A549 (cell line): ENCODE data around the gene TEX51.

ENCODE experiments used
- CHD2 ChIP-seq: fragments of 150-350 bp; IDR thresholded peaks from 2 replicates; pipeline ENCODE4 v1.6.1; 2014; ENCODE audit warnings: low read length; ENCODE audit not compliant: partially characterized antibody
- CTCF ChIP-seq: fragments of >200 bp; sonication (Bioruptor Twin); formaldehyde crosslinking; IDR thresholded peaks from 3 replicates; pipeline ENCODE4 v1.5.1; 2016
- MAX ChIP-seq: IDR thresholded peaks from 2 replicates; pipeline ENCODE4 v1.6.1; 2012

DNA sequence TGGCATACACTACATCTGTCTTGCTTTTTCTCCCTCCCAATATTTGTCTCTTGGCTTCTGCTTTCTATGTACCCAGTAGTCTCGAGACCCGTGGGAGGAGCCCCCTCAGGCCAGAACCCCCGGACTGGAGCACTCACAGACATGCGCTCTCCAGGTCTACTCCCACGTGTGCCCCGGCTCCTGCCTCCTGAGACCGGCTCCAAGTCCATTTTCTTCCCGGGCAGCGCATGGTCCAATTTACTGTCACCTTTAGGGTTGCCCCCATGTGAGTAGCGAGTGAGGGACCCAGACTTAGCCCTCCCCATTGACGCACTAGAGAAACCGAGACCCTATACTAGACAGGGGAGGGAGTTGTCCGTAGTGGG, 11.8 kb upstream of the TEX51 start:
- TF ChIP-seq CHD2: no peak
- TF ChIP-seq MAX: no peak
- no peak for TF ChIP-seq CTCF
